Hepatocyte (in vitro differentiated cells): ENCODE measurements around the gene RASSF3. TPM values are rescaled to one million over a fixed set of nuclear protein-coding genes. Genes with fewer than 3 reads are reported as not detected.

Experiments used
- DNase-seq: peaks from one replicate; pipeline ENCODE4 v3.0.0-alpha.2; 2016; ENCODE audit warnings: low spot score
- H2AFZ ChIP-seq: fragments of 200-600 bp; sonication (generic); 2 replicates; pipeline ENCODE4 v1.6.0; 2016; ENCODE audit warnings: antibody characterized with exemption, mild to moderate bottlenecking
- H3K27ac ChIP-seq: fragments of 200-600 bp; sonication (generic); 2 replicates; pipeline ENCODE4 v1.5.1; 2016; ENCODE audit warnings: mild to moderate bottlenecking
- H3K27me3 ChIP-seq: fragments of 200-600 bp; sonication (generic); 2 replicates; pipeline ENCODE4 v1.6.1; 2016
- H3K36me3 ChIP-seq: fragments of 200-600 bp; sonication (generic); replicated peaks from 2 replicates; pipeline ENCODE4 v1.5.1; 2016; ENCODE audit warnings: low read depth; ENCODE audit not compliant: insufficient read depth
- H3K4me1 ChIP-seq: fragments of 200-600 bp; sonication (generic); 2 replicates; pipeline ENCODE4 v1.5.1; 2016; ENCODE audit warnings: mild to moderate bottlenecking, moderate library complexity; ENCODE audit not compliant: insufficient read depth
- H3K4me2 ChIP-seq: fragments of 200-600 bp; sonication (generic); 2 replicates; pipeline ENCODE4 v1.6.0; 2016
- H3K4me3 ChIP-seq: fragments of 200-600 bp; sonication (generic); 2 replicates; pipeline ENCODE4 v1.5.1; 2016; ENCODE audit warnings: mild to moderate bottlenecking
- H3K79me2 ChIP-seq: fragments of 200-600 bp; sonication (generic); 2 replicates; pipeline ENCODE4 v1.6.0; 2017; ENCODE audit warnings: mild to moderate bottlenecking
- H3K9me2 ChIP-seq: fragments of 200-600 bp; sonication (generic); replicated peaks from 2 replicates; pipeline ENCODE4 v1.6.0; 2017; ENCODE audit warnings: mild to moderate bottlenecking; ENCODE audit not compliant: insufficient read depth
- H3K9me3 ChIP-seq: fragments of 200-600 bp; sonication (generic); 2 replicates; pipeline ENCODE4 v1.5.1; 2016; ENCODE audit warnings: low read depth, mild to moderate bottlenecking
- H4K20me1 ChIP-seq: fragments of 200-600 bp; sonication (generic); 2 replicates; pipeline ENCODE4 v1.6.0; 2016; ENCODE audit warnings: mild to moderate bottlenecking; ENCODE audit not compliant: insufficient read depth, poor library complexity, severe bottlenecking
- CTCF ChIP-seq: fragments of 200-600 bp; sonication (generic); IDR thresholded peaks from 2 replicates; pipeline ENCODE4 v1.5.1; 2016; ENCODE audit warnings: antibody characterized with exemption, mild to moderate bottlenecking; ENCODE audit not compliant: poor library complexity
- EZH2 ChIP-seq: fragments of 200-600 bp; sonication (generic); IDR thresholded peaks from 2 replicates; pipeline ENCODE4 v1.6.1; 2016; ENCODE audit warnings: antibody characterized with exemption, mild to moderate bottlenecking, borderline replicate concordance
- EZH2phosphoT487 ChIP-seq: fragments of 200-600 bp; sonication (generic); IDR thresholded peaks from one replicate; pipeline ENCODE4 v1.6.1; 2018; ENCODE audit warnings: antibody characterized with exemption, mild to moderate bottlenecking, low read depth, moderate library complexity; ENCODE audit not compliant: unreplicated experiment, severe bottlenecking
- WGBS: methylation state at CpG from one replicate; pipeline ENCODE4 v1.1.6; 2016; ENCODE audit warnings: low lambda C conversion rate; ENCODE audit errors: missing lambda C conversion rate; 5-methylcytosine and 5-hydroxymethylcytosine counted together
- polyA plus RNA-seq: library from polyadenylated mRNA; unstranded; fragments of >200 nt; fragmentation: Nextera tagmentation; extraction: Ambion mirVana; gene quantifications from 2 replicates; pipeline ENCODE4 v1.2.1, GENCODE V29; 2016
- total RNA-seq: library from RNA; depleted of rRNA; stranded (reverse); fragments of >200 nt; gene quantifications from 2 replicates; pipeline ENCODE4 v1.2.3, GENCODE V29; 2014

RASSF3 gene
- total and polyA plus RNA-seq, 2 experiments from 2014 or later = 7.8 to 22.3 TPM

DNA sequence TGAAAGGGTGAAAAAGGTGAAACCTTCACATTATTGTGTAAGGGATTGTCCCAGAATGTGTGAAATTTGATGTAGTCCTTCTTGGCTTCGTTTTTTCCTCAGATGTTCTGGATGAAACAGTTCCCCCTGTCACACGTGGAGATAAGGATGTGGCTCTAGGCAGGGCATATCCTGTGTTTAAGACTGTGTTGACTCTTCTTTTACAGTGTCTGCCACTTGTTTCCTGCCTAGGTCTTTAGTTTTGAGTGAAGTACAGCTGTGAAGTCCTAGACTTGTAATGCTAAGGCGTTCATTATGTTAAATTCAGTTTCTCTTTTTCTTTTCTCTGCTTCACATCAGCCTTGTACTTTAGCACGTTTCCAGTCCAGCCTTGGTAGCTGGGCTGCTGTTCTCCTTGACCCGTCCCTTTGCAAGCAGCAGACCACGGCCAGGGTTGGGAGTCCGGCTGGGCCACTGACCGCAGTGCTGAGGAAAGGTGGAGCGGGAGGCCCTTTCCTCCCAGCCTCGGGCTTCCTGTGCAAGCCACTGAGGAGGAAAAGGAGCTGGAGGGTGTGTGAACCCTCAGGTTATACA, 59.1 kb downstream of the RASSF3 start:
- H2AFZ ChIP-seq = no peak overlapping the region
- no peaks in the 10 kb centered on the region for H3K27me3 ChIP-seq
- peak overlapping the region; percentile 44 for H3K4me2 ChIP-seq
- TF ChIP-seq EZH2phosphoT487 = no peak
- TF ChIP-seq EZH2 = no peak
- no peak for TF ChIP-seq CTCF
- peak overlapping the region; percentile 12 for H3K27ac ChIP-seq
- H3K9me3 ChIP-seq = no peaks in the 10 kb centered on the region
- 29% methylated on average over 10 of the region's 10 CpGs for WGBS
- no peaks in the 10 kb centered on the region for H4K20me1 ChIP-seq
- no peak overlapping the region for H3K4me3 ChIP-seq
- DNase-seq = no peak
- H3K4me1 ChIP-seq = peaks cover 55% of the 10 kb centered on the region
- no peaks in the 10 kb centered on the region for H3K36me3 ChIP-seq
- H3K9me2 ChIP-seq = no peaks in the 10 kb centered on the region
- H3K79me2 ChIP-seq = peaks cover 42% of the 10 kb centered on the region

- Histone ChIP-seq H3K4me1 (peaks cover 55% of the 10 kb centered on the region), H3K4me3 (no peak overlapping the region), H3K9me2 (no peaks in the 10 kb centered on the region), H3K27me3 (no peaks in the 10 kb centered on the region), H3K4me2 (peak overlapping the region; percentile 44), H3K79me2 (peaks cover 36% of the 10 kb centered on the region), H4K20me1 (no peaks in the 10 kb centered on the region), H3K27ac (no peak overlapping the region), H3K36me3 (no peaks in the 10 kb centered on the region), H3K9me3 (no peaks in the 10 kb centered on the region), H2AFZ (no peak overlapping the region)
- no peak for DNase-seq
- WGBS = 53% methylated on average over 4 of the region's 4 CpGs
- TF ChIP-seq CTCF (no peak), EZH2 (no peak)
Measured at GRCh38 chr12:64670019-64670418, 59.7 kb downstream of the RASSF3 start.

GRCh38 chr12:64670919-64671639, 60.8 kb downstream of the RASSF3 start:
- Histone ChIP-seq H3K4me3 (no peak overlapping the region), H3K27ac (no peak overlapping the region), H3K9me2 (no peaks in the 10 kb centered on the region), H3K9me3 (no peaks in the 10 kb centered on the region), H3K4me2 (no peak overlapping the region), H4K20me1 (no peaks in the 10 kb centered on the region), H3K4me1 (peaks cover 48% of the 10 kb centered on the region), H3K36me3 (no peaks in the 10 kb centered on the region), H3K79me2 (peaks cover 33% of the 10 kb centered on the region), H2AFZ (no peak overlapping the region), H3K27me3 (no peaks in the 10 kb centered on the region)
- DNase-seq = no peak
- 64% methylated on average over 8 of the region's 8 CpGs for WGBS
- TF ChIP-seq EZH2 (no peak), EZH2phosphoT487 (no peak), CTCF (no peak)
